ENCODE measurements around the gene HMGN1. TPM values are rescaled to one million over a fixed set of nuclear protein-coding genes. Genes with fewer than 3 reads are reported as not detected.
A peak's percentile ranks its signal among the peaks of the same experiment; 100 is the strongest.
"Not testable (repeated sequence)": the region's sequence is repeated elsewhere in the genome, so short reads cannot be mapped to it uniquely, and the experiment has no call there.

The HMGN1 gene
- polyA plus RNA-seq, 1 of the 3 experiments (the other 2 are of a cell fraction) = 219 TPM

- no peak overlapping the region for H3K4me2 ChIP-seq
- H3K27me3 ChIP-seq (ENCODE audit: insufficient read depth) = no peaks in the 10 kb centered on the region
- H3K4me1 ChIP-seq (ENCODE audit: control insufficient read depth in 1 of 2, insufficient read depth in 2 of 2, low read depth in 1 of 2, low read length in 1 of 2) = no peaks in the 10 kb centered on the region
- H3K36me3 ChIP-seq (replicated peaks in 1 of 2; ENCODE audit: control insufficient read depth in 1 of 2, insufficient read depth in 2 of 2, low read length in 1 of 2) = no peaks in the 10 kb centered on the region
- no peak overlapping the region for H3K9ac ChIP-seq
- H3F3A ChIP-seq (replicated peaks; ENCODE audit: insufficient read depth) = no peaks in the 10 kb centered on the region
- TF ChIP-seq SMC3 (IDR thresholded peaks at IDR 0.05; ENCODE audit: low read depth, low read length) (peak; percentile 35; the same call in 1 of the 2 replicates), CTCF (IDR thresholded peaks at IDR 0.05) (peak; percentile 50), NFIC (IDR thresholded peaks at IDR 0.05; ENCODE audit: borderline replicate concordance) (no peak), RAD21 (IDR thresholded peaks at IDR 0.05; ENCODE audit: low read length) (peak; percentile 67), MXI1 (IDR thresholded peaks at IDR 0.05; ENCODE audit: low read depth, low read length) (peak; percentile 36)
- no peaks in the 10 kb centered on the region for H3K9me3 ChIP-seq
- no peaks in the 10 kb centered on the region for H3K79me2 ChIP-seq (ENCODE audit: insufficient read depth)
- H2AFZ ChIP-seq (ENCODE audit: low read depth) = peak overlapping the region; percentile 70
- 11% methylated on average over 5 of the region's 5 CpGs for WGBS (ENCODE audit: low lambda C conversion rate)
- POLR2A ChIA-PET = interaction anchor here (2.0 kb wide), 1 partner anchor 25 kb away, joined by 6 read pairs; the partner anchor contains the start of gene HMGN1
- H3K9me2 ChIP-seq = no peaks in the 10 kb centered on the region
- CTCF ChIA-PET = interaction anchor here (0.6 to 2.7 kb wide), 10 partner anchors 11 to 67 kb away, joined by 3 to 15 read pairs (median 4); no protein-coding TSS in a partner anchor
- H3K4me3 ChIP-seq (ENCODE audit: low read depth in 2 of 2, low read length in 1 of 2) = no peak overlapping the region
- DNase-seq = peak; percentile 54
- no peaks in the 10 kb centered on the region for H4K20me1 ChIP-seq (ENCODE audit: insufficient read depth)
- H3K27ac ChIP-seq (ENCODE audit: low read depth in 2 of 2, low read length in 1 of 2) = no peak overlapping the region
Observed at GRCh38 chr21:39373634-39374033, 24.7 kb upstream of the HMGN1 start.

- H3K9me3 ChIP-seq; H3K27me3 ChIP-seq (ENCODE audit: insufficient read depth); H3K4me1 ChIP-seq (ENCODE audit: control insufficient read depth in 1 of 2, insufficient read depth in 2 of 2, low read depth in 1 of 2, low read length in 1 of 2); POLR2A ChIA-PET; H3K9ac ChIP-seq; H3K36me3 ChIP-seq (replicated peaks in 1 of 2; ENCODE audit: control insufficient read depth in 1 of 2, insufficient read depth in 2 of 2, low read length in 1 of 2); H3K4me2 ChIP-seq; H2AFZ ChIP-seq (ENCODE audit: low read depth); H3F3A ChIP-seq (replicated peaks; ENCODE audit: insufficient read depth); DNase-seq; CTCF ChIA-PET; H3K4me3 ChIP-seq (ENCODE audit: low read depth in 2 of 2, low read length in 1 of 2); H3K9me2 ChIP-seq; H3K79me2 ChIP-seq (ENCODE audit: insufficient read depth); H4K20me1 ChIP-seq (ENCODE audit: insufficient read depth); H3K27ac ChIP-seq (ENCODE audit: low read depth in 2 of 2, low read length in 1 of 2): not testable (repeated sequence)
- 67% methylated on average over 6 of the region's 7 CpGs for WGBS (ENCODE audit: low lambda C conversion rate)
Observed at GRCh38 chr21:39369896-39370288, 21.0 kb upstream of the HMGN1 start.

- ChIA-PET POLR2A (no interaction called here), CTCF (no interaction called here)
- H2AFZ ChIP-seq (ENCODE audit: low read depth) = no peak overlapping the region
- no peaks in the 10 kb centered on the region for H4K20me1 ChIP-seq (ENCODE audit: insufficient read depth)
- no peak overlapping the region for H3K4me3 ChIP-seq (ENCODE audit: low read depth in 2 of 2, low read length in 1 of 2)
- H3K9ac ChIP-seq = no peak overlapping the region
- 73% methylated on average over 2 of the region's 2 CpGs for WGBS (ENCODE audit: low lambda C conversion rate)
- H3K4me1 ChIP-seq (ENCODE audit: control insufficient read depth in 1 of 2, insufficient read depth in 2 of 2, low read depth in 1 of 2, low read length in 1 of 2) = no peaks in the 10 kb centered on the region
- TF ChIP-seq FOXM1 (IDR thresholded peaks at IDR 0.05; ENCODE audit: low read depth) (no peak), EP300 (IDR thresholded peaks at IDR 0.05; ENCODE audit: borderline replicate concordance in 1 of 2, low read depth in 1 of 2, low read length in 1 of 2) (no peak), SMC3 (IDR thresholded peaks at IDR 0.05; ENCODE audit: low read depth, low read length) (no peak), CTCF (IDR thresholded peaks at IDR 0.05) (no peak), NRF1 (IDR thresholded peaks at IDR 0.05; ENCODE audit: low read depth, low read length) (no peak), MEF2A (IDR thresholded peaks at IDR 0.05; ENCODE audit: borderline replicate concordance, low read depth) (no peak), SIN3A (IDR thresholded peaks at IDR 0.05; ENCODE audit: borderline replicate concordance, low read depth, low read length) (no peak), TCF12 (IDR thresholded peaks at IDR 0.05) (no peak), NFIC (IDR thresholded peaks at IDR 0.05; ENCODE audit: borderline replicate concordance) (no peak), JUND (IDR thresholded peaks at IDR 0.05) (no peak), RAD21 (IDR thresholded peaks at IDR 0.05; ENCODE audit: low read length) (no peak), FOSL2 (IDR thresholded peaks at IDR 0.05; ENCODE audit: borderline replicate concordance, low read depth) (no peak), GATA2 (CRISPR knock-in tag; IDR thresholded peaks at IDR 0.05) (no peak)
- H3K9me2 ChIP-seq = no peaks in the 10 kb centered on the region
- H3K9me3 ChIP-seq = no peaks in the 10 kb centered on the region
- no peak overlapping the region for H3K4me2 ChIP-seq
- no peaks in the 10 kb centered on the region for H3K27me3 ChIP-seq (ENCODE audit: insufficient read depth)
- no peaks in the 10 kb centered on the region for H3K79me2 ChIP-seq (ENCODE audit: insufficient read depth)
- no peak overlapping the region for H3K27ac ChIP-seq (ENCODE audit: low read depth in 2 of 2, low read length in 1 of 2)
- no peak for DNase-seq
- no peaks in the 10 kb centered on the region for H3F3A ChIP-seq (replicated peaks; ENCODE audit: insufficient read depth)
- H3K36me3 ChIP-seq (replicated peaks in 1 of 2; ENCODE audit: control insufficient read depth in 1 of 2, insufficient read depth in 2 of 2, low read length in 1 of 2) = no peaks in the 10 kb centered on the region
Observed at GRCh38 chr21:39367783-39368182, 18.9 kb upstream of the HMGN1 start.

All from SK-N-SH (cell line).